ENCODE data around the gene MCCD1. TPM values are rescaled to one million over a fixed set of nuclear protein-coding genes. Genes with fewer than 3 reads are reported as not detected.

Gene MCCD1
- total RNA-seq, 4 donors from 2014 or later = not detected

DNA sequence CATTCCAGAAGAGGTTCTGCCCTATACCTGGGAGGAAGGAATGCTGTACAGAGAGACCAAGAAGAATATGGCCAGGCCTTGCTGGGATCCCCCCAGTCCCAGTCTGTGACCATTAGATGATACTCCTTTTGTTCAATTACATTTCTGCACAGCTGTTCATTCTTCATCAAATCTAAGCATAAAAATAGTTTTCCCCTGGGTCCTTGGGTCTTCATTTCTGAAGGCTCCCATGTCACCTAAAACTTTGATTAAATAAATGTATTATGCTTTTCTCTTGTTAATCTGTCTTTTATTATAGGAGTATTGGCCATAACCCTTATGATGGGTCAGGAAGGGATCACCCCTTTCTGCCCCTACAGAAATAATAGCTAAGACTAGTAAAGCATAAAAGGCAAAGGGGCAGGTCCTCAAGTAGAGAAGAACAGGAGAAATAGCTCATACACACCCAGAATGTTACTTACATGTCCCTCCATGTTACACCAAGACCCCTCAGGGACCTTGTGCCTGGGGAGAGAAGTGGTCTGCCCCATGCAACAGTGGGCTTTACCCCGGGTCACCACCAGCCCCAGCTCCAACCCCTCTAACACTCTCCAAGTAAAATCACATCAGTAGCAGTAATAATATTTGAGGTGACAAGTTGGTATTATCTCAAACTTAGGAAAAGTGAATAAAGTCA, 41.2 kb downstream of the MCCD1 start:
- intact Hi-C loops (cut with DNase I; ENCODE audit: low total_unique reads) = no loop called here
- Histone ChIP-seq H3K4me3 (no peak overlapping the region), H3K27me3 (no peaks in the 10 kb centered on the region), H3K27ac (no peak overlapping the region), H3K4me1 (no peaks in the 10 kb centered on the region), H3K9me3 (no peaks in the 10 kb centered on the region), H3K36me3 (no peaks in the 10 kb centered on the region)
- TF ChIP-seq, protein P1, sequence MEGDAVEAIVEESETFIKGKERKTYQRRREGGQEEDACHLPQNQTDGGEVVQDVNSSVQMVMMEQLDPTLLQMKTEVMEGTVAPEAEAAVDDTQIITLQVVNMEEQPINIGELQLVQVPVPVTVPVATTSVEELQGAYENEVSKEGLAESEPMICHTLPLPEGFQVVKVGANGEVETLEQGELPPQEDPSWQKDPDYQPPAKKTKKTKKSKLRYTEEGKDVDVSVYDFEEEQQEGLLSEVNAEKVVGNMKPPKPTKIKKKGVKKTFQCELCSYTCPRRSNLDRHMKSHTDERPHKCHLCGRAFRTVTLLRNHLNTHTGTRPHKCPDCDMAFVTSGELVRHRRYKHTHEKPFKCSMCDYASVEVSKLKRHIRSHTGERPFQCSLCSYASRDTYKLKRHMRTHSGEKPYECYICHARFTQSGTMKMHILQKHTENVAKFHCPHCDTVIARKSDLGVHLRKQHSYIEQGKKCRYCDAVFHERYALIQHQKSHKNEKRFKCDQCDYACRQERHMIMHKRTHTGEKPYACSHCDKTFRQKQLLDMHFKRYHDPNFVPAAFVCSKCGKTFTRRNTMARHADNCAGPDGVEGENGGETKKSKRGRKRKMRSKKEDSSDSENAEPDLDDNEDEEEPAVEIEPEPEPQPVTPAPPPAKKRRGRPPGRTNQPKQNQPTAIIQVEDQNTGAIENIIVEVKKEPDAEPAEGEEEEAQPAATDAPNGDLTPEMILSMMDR (IDR thresholded peaks at IDR 0.05) = no peak
- no peak for TF ChIP-seq POLR2A (IDR thresholded peaks at IDR 0.05)
- DNase-seq = no peak

DNA sequence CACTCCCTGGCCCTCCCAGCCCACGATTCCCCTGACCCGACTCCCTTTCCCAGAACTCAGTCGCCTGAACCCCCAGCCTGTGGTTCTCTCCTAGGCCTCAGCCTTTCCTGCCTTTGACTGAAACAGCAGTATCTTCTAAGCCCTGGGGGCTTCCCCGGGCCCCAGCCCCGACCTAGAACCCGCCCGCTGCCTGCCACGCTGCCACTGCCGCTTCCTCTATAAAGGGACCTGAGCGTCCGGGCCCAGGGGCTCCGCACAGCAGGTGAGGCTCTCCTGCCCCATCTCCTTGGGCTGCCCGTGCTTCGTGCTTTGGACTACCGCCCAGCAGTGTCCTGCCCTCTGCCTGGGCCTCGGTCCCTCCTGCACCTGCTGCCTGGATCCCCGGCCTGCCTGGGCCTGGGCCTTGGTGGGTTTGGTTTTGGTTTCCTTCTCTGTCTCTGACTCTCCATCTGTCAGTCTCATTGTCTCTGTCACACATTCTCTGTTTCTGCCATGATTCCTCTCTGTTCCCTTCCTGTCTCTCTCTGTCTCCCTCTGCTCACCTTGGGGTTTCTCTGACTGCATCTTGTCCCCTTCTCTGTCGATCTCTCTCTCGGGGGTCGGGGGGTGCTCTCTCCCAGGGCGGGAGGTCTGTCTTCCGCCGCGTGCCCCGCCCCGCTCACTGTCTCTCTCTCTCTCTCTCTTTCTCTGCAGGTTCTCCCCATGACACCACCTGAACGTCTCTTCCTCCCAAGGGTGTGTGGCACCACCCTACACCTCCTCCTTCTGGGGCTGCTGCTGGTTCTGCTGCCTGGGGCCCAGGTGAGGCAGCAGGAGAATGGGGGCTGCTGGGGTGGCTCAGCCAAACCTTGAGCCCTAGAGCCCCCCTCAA, 43.5 kb downstream of the MCCD1 start, which contains the start of gene LTA:
Gene LTA, plus strand, starts transcription at position 249 of the 871 bp plus-strand sequence. Its CDS starts 454 bp downstream, at position 703.
- H3K4me3 ChIP-seq = no peak within 1 kb of the TSS
- no peak for DNase-seq
- TF ChIP-seq, protein P1 (IDR thresholded peaks at IDR 0.05) = no peak
- TF ChIP-seq POLR2A (IDR thresholded peaks at IDR 0.05) = no peak
- H3K9me3 ChIP-seq = no peaks in the 10 kb centered on the region
- H3K4me1 ChIP-seq = no peaks in the 10 kb centered on the region
- no peak within 1 kb of the TSS for H3K27ac ChIP-seq
- intact Hi-C loops (cut with DNase I; ENCODE audit: low total_unique reads) = no loop called here
- H3K27me3 ChIP-seq = no peaks in the 10 kb centered on the region
- H3K36me3 ChIP-seq = no peaks in the 10 kb centered on the region

DNA sequence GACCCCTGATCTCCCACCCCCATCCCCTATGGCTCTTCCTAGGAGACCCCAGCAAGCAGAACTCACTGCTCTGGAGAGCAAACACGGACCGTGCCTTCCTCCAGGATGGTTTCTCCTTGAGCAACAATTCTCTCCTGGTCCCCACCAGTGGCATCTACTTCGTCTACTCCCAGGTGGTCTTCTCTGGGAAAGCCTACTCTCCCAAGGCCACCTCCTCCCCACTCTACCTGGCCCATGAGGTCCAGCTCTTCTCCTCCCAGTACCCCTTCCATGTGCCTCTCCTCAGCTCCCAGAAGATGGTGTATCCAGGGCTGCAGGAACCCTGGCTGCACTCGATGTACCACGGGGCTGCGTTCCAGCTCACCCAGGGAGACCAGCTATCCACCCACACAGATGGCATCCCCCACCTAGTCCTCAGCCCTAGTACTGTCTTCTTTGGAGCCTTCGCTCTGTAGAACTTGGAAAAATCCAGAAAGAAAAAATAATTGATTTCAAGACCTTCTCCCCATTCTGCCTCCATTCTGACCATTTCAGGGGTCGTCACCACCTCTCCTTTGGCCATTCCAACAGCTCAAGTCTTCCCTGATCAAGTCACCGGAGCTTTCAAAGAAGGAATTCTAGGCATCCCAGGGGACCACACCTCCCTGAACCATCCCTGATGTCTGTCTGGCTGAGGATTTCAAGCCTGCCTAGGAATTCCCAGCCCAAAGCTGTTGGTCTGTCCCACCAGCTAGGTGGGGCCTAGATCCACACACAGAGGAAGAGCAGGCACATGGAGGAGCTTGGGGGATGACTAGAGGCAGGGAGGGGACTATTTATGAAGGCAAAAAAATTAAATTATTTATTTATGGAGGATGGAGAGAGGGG, 44.7 kb downstream of the MCCD1 start:
- intact Hi-C loops (cut with DNase I; ENCODE audit: low total_unique reads) = no loop called here
- Histone ChIP-seq H3K27me3 (no peaks in the 10 kb centered on the region), H3K27ac (no peak overlapping the region)

DNA sequence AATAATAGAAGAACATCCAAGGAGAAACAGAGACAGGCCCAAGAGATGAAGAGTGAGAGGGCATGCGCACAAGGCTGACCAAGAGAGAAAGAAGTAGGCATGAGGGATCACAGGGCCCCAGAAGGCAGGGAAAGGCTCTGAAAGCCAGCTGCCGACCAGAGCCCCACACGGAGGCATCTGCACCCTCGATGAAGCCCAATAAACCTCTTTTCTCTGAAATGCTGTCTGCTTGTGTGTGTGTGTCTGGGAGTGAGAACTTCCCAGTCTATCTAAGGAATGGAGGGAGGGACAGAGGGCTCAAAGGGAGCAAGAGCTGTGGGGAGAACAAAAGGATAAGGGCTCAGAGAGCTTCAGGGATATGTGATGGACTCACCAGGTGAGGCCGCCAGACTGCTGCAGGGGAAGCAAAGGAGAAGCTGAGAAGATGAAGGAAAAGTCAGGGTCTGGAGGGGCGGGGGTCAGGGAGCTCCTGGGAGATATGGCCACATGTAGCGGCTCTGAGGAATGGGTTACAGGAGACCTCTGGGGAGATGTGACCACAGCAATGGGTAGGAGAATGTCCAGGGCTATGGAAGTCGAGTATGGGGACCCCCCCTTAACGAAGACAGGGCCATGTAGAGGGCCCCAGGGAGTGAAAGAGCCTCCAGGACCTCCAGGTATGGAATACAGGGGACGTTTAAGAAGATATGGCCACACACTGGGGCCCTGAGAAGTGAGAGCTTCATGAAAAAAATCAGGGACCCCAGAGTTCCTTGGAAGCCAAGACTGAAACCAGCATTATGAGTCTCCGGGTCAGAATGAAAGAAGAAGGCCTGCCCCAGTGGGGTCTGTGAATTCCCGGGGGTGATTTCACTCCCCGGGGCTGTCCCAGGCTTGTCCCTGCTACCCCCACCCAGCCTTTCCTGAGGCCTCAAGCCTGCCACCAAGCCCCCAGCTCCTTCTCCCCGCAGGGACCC, 45.6 kb downstream of the MCCD1 start:
- Histone ChIP-seq H3K9me3 (no peaks in the 10 kb centered on the region), H3K4me3 (no peak overlapping the region), H3K4me1 (no peaks in the 10 kb centered on the region), H3K27ac (peak overlapping the region in 1 of 2 donors; percentile 7), H3K36me3 (no peaks in the 10 kb centered on the region), H3K27me3 (no peaks in the 10 kb centered on the region)
- no peak for DNase-seq
- intact Hi-C loops (cut with DNase I; ENCODE audit: low total_unique reads) = no loop called here
- TF ChIP-seq, protein P1 (IDR thresholded peaks at IDR 0.05) = no peak
- TF ChIP-seq POLR2A (IDR thresholded peaks at IDR 0.05) = no peak

More for the DNA sequence above, 44.7 kb downstream of the MCCD1 start:
- TF ChIP-seq, protein P1 (IDR thresholded peaks at IDR 0.05) = no peak
- no peak for TF ChIP-seq POLR2A (IDR thresholded peaks at IDR 0.05)
- no peak for DNase-seq
- no peaks in the 10 kb centered on the region for H3K36me3 ChIP-seq
- no peaks in the 10 kb centered on the region for H3K4me1 ChIP-seq
- no peak overlapping the region for H3K4me3 ChIP-seq
- no peaks in the 10 kb centered on the region for H3K9me3 ChIP-seq
